GM12872 (cell line): Measurements from ENCODE around the gene CFAP141.

Experiments used
- TF ChIP-seq, protein P1 (sequence below): IDR thresholded peaks from 3 replicates; pipeline ENCODE4 v1.5.1; 2011; ENCODE audit warnings: low read depth, mild to moderate bottlenecking, low read length, moderate library complexity; ENCODE audit not compliant: insufficient read depth

CFAP141 gene

GRCh38 chr1:154151311-154151710 is 54.8 kb downstream of the CFAP141 start:
- TF ChIP-seq, protein P1, sequence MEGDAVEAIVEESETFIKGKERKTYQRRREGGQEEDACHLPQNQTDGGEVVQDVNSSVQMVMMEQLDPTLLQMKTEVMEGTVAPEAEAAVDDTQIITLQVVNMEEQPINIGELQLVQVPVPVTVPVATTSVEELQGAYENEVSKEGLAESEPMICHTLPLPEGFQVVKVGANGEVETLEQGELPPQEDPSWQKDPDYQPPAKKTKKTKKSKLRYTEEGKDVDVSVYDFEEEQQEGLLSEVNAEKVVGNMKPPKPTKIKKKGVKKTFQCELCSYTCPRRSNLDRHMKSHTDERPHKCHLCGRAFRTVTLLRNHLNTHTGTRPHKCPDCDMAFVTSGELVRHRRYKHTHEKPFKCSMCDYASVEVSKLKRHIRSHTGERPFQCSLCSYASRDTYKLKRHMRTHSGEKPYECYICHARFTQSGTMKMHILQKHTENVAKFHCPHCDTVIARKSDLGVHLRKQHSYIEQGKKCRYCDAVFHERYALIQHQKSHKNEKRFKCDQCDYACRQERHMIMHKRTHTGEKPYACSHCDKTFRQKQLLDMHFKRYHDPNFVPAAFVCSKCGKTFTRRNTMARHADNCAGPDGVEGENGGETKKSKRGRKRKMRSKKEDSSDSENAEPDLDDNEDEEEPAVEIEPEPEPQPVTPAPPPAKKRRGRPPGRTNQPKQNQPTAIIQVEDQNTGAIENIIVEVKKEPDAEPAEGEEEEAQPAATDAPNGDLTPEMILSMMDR: no peak
